ENCODE data around the gene DYNLT4. TPM values are rescaled to one million over a fixed set of nuclear protein-coding genes. Genes with fewer than 3 reads are reported as not detected.

Gene DYNLT4
- polyA plus RNA-seq, 1 donor (not counting 4 experiments of a cell fraction or from before 2014, with no cell fraction given), result not detected

GRCh38 chr1:44785501-44786137 is 21.5 kb downstream of the DYNLT4 start:
- Histone ChIP-seq H3K27ac (ENCODE audit: control insufficient read depth, insufficient read depth, low read length) (no peak overlapping the region), H3K79me2 (ENCODE audit: control insufficient read depth, insufficient read depth, low read length) (no peaks in the 10 kb centered on the region), H3K9me3 (ENCODE audit: control insufficient read depth, low read depth, low read length) (no peaks in the 10 kb centered on the region), H3K9me1 (ENCODE audit: control insufficient read depth, extremely low read depth, insufficient read depth, low read length) (peaks cover 2% of the 10 kb centered on the region), H3K4me3 (ENCODE audit: control insufficient read depth in 2 of 3, extremely low read depth in 1 of 3, insufficient read depth in 2 of 3, low read depth in 1 of 3, low read length in 3 of 3) (peak overlapping the region in 2 of 3 experiments; percentile 36 to 40), H3K9ac (ENCODE audit: control insufficient read depth, extremely low read depth, insufficient read depth, low read length) (peak overlapping the region; percentile 56), H3K27me3 (ENCODE audit: control insufficient read depth, extremely low read depth, insufficient read depth, low read length) (no peaks in the 10 kb centered on the region), H3K36me3 (ENCODE audit: control insufficient read depth in 2 of 2, extremely low read depth in 1 of 2, insufficient read depth in 2 of 2, low read length in 2 of 2) (peaks cover 0 to 9% of the 10 kb centered on the region in 2 experiments), H4K20me1 (ENCODE audit: control insufficient read depth, extremely low read depth, insufficient read depth, low read length) (no peaks in the 10 kb centered on the region), H3K4me2 (ENCODE audit: control insufficient read depth, extremely low read depth, insufficient read depth, low read depth, low read length) (peak overlapping the region; percentile 89), H3K4me1 (ENCODE audit: control insufficient read depth, extremely low read depth, insufficient read depth, low read length) (peaks cover 19% of the 10 kb centered on the region), H2AFZ (ENCODE audit: control insufficient read depth, low read length) (peak overlapping the region; percentile 71)
- DNase-seq (ENCODE audit: low read depth, low spot score) (no peak), FAIRE-seq (no peak)
- dilution Hi-C loops (cut with MboI; ENCODE audit: extremely low pct_ligation_motif_present, low sequenced_read_pairs), result no loop called here
- TF ChIP-seq CTCF (optimal IDR thresholded peaks at IDR 0.05 in 1 of 3, IDR thresholded peaks at IDR 0.05 in 1 of 3, conservative IDR thresholded peaks at IDR 0.05 in 1 of 3; ENCODE audit: extremely low read depth in 1 of 3, insufficient read depth in 2 of 3, low read length in 3 of 3), result no peak
- no peak for TF ChIP-seq EZH2 (IDR thresholded peaks at IDR 0.05; ENCODE audit: low read length)

- H3K9me3 ChIP-seq (ENCODE audit: control insufficient read depth, low read depth, low read length), result no peaks in the 10 kb centered on the region
- no peaks in the 10 kb centered on the region for H4K20me1 ChIP-seq (ENCODE audit: control insufficient read depth, extremely low read depth, insufficient read depth, low read length)
- H3K9me1 ChIP-seq (ENCODE audit: control insufficient read depth, extremely low read depth, insufficient read depth, low read length), result peaks cover 2% of the 10 kb centered on the region
- peaks cover 17% of the 10 kb centered on the region for H3K4me1 ChIP-seq (ENCODE audit: control insufficient read depth, extremely low read depth, insufficient read depth, low read length)
- no peaks in the 10 kb centered on the region for H3K27me3 ChIP-seq (ENCODE audit: control insufficient read depth, extremely low read depth, insufficient read depth, low read length)
- FAIRE-seq (no peak), DNase-seq (ENCODE audit: low read depth, low spot score) (no peak)
- H3K4me3 ChIP-seq (ENCODE audit: control insufficient read depth in 2 of 3, extremely low read depth in 1 of 3, insufficient read depth in 2 of 3, low read depth in 1 of 3, low read length in 3 of 3), result no peak overlapping the region
- no peak for TF ChIP-seq EZH2 (IDR thresholded peaks at IDR 0.05; ENCODE audit: low read length)
- peak in 1 of 3 experiments; percentile 0 for TF ChIP-seq CTCF (optimal IDR thresholded peaks at IDR 0.05 in 1 of 3, IDR thresholded peaks at IDR 0.05 in 1 of 3, conservative IDR thresholded peaks at IDR 0.05 in 1 of 3; ENCODE audit: extremely low read depth in 1 of 3, insufficient read depth in 2 of 3, low read length in 3 of 3)
- no peak overlapping the region for H3K9ac ChIP-seq (ENCODE audit: control insufficient read depth, extremely low read depth, insufficient read depth, low read length)
- H3K4me2 ChIP-seq (ENCODE audit: control insufficient read depth, extremely low read depth, insufficient read depth, low read depth, low read length), result no peak overlapping the region
- no peak overlapping the region for H2AFZ ChIP-seq (ENCODE audit: control insufficient read depth, low read length)
- H3K27ac ChIP-seq (ENCODE audit: control insufficient read depth, insufficient read depth, low read length), result no peak overlapping the region
- no peaks in the 10 kb centered on the region for H3K79me2 ChIP-seq (ENCODE audit: control insufficient read depth, insufficient read depth, low read length)
- peaks cover 3 to 12% of the 10 kb centered on the region in 2 experiments for H3K36me3 ChIP-seq (ENCODE audit: control insufficient read depth in 2 of 2, extremely low read depth in 1 of 2, insufficient read depth in 2 of 2, low read length in 2 of 2)
- dilution Hi-C loops (cut with MboI; ENCODE audit: extremely low pct_ligation_motif_present, low sequenced_read_pairs), result no loop called here
Observed at GRCh38 chr1:44785029-44785380, 22.1 kb downstream of the DYNLT4 start.
